HEK293 (cell line): ENCODE data around the gene NHLRC2.

ENCODE experiments used
- KLF10 ChIP-seq: fragments of 450-650 bp; IDR thresholded peaks from 2 replicates; pipeline ENCODE4 v1.5.1; 2018; ENCODE audit warnings: missing biosample characterization, mild to moderate bottlenecking, missing genetic modification characterization
- MYNN ChIP-seq: fragments of 450-650 bp; formaldehyde crosslinking; IDR thresholded peaks from 2 replicates; pipeline ENCODE4 v1.5.1; 2016; ENCODE audit warnings: missing biosample characterization, missing genetic modification characterization, borderline replicate concordance
- PATZ1 ChIP-seq: fragments of 450-650 bp; formaldehyde crosslinking; IDR thresholded peaks from 2 replicates; pipeline ENCODE4 v1.5.1; 2016; ENCODE audit warnings: missing biosample characterization, missing genetic modification characterization
- REST ChIP-seq: fragments of 450-650 bp; formaldehyde crosslinking; IDR thresholded peaks from 2 replicates; pipeline ENCODE4 v1.5.1; 2016; ENCODE audit warnings: missing biosample characterization, missing genetic modification characterization
- TRIM28 ChIP-seq: IDR thresholded peaks from 2 replicates; pipeline ENCODE4 v1.6.1; 2011; ENCODE audit warnings: low read length, control low read depth, borderline replicate concordance
- ZNF600 ChIP-seq: fragments of 450-650 bp; formaldehyde crosslinking; IDR thresholded peaks from 2 replicates; pipeline ENCODE4 v1.5.1; 2016; ENCODE audit warnings: missing biosample characterization, missing genetic modification characterization
- ZNF747 ChIP-seq: fragments of 450-650 bp; formaldehyde crosslinking; IDR thresholded peaks from 2 replicates; pipeline ENCODE4 v1.5.1; 2016; ENCODE audit warnings: missing biosample characterization, missing genetic modification characterization
- ZSCAN23 ChIP-seq: fragments of 450-650 bp; formaldehyde crosslinking; IDR thresholded peaks from 2 replicates; pipeline ENCODE4 v1.5.1; 2016; ENCODE audit warnings: missing biosample characterization, missing genetic modification characterization
- ZSCAN5A ChIP-seq: fragments of 450-650 bp; formaldehyde crosslinking; IDR thresholded peaks from 2 replicates; pipeline ENCODE4 v1.5.1; 2016; ENCODE audit warnings: missing biosample characterization, missing genetic modification characterization
- TF ChIP-seq, protein P1 (sequence below): fragments of 450-650 bp; formaldehyde crosslinking; IDR thresholded peaks from 2 replicates; pipeline ENCODE4 v1.5.1; 2017; ENCODE audit warnings: missing biosample characterization, missing genetic modification characterization
- TF ChIP-seq, protein P2 (sequence below): fragments of 450-650 bp; formaldehyde crosslinking; IDR thresholded peaks from 2 replicates; pipeline ENCODE4 v1.5.1; 2016; ENCODE audit warnings: missing biosample characterization, missing genetic modification characterization

- no peak for TF ChIP-seq TRIM28
- TF ChIP-seq ZSCAN23 (tag by site-specific recombination), result no peak
- TF ChIP-seq, protein P1, sequence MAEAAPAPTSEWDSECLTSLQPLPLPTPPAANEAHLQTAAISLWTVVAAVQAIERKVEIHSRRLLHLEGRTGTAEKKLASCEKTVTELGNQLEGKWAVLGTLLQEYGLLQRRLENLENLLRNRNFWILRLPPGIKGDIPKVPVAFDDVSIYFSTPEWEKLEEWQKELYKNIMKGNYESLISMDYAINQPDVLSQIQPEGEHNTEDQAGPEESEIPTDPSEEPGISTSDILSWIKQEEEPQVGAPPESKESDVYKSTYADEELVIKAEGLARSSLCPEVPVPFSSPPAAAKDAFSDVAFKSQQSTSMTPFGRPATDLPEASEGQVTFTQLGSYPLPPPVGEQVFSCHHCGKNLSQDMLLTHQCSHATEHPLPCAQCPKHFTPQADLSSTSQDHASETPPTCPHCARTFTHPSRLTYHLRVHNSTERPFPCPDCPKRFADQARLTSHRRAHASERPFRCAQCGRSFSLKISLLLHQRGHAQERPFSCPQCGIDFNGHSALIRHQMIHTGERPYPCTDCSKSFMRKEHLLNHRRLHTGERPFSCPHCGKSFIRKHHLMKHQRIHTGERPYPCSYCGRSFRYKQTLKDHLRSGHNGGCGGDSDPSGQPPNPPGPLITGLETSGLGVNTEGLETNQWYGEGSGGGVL (tag by site-specific recombination), result no peak
- TF ChIP-seq, protein P2, sequence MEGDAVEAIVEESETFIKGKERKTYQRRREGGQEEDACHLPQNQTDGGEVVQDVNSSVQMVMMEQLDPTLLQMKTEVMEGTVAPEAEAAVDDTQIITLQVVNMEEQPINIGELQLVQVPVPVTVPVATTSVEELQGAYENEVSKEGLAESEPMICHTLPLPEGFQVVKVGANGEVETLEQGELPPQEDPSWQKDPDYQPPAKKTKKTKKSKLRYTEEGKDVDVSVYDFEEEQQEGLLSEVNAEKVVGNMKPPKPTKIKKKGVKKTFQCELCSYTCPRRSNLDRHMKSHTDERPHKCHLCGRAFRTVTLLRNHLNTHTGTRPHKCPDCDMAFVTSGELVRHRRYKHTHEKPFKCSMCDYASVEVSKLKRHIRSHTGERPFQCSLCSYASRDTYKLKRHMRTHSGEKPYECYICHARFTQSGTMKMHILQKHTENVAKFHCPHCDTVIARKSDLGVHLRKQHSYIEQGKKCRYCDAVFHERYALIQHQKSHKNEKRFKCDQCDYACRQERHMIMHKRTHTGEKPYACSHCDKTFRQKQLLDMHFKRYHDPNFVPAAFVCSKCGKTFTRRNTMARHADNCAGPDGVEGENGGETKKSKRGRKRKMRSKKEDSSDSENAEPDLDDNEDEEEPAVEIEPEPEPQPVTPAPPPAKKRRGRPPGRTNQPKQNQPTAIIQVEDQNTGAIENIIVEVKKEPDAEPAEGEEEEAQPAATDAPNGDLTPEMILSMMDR, result no peak
- no peak for TF ChIP-seq ZSCAN5A (tag by site-specific recombination)
- no peak for TF ChIP-seq MYNN
- TF ChIP-seq KLF10 (tag by site-specific recombination), result no peak
- TF ChIP-seq ZNF747 (tag by site-specific recombination), result no peak
- TF ChIP-seq REST (tag by site-specific recombination), result no peak
- no peak for TF ChIP-seq PATZ1 (tag by site-specific recombination)
- TF ChIP-seq ZNF600 (tag by site-specific recombination), result no peak
These were observed 67.3 kb downstream of the NHLRC2 start for GRCh38 chr10:113921561-113922370.
